Measurements from ENCODE around the gene TNS2. TPM values are rescaled to one million over a fixed set of nuclear protein-coding genes. Genes with fewer than 3 reads are reported as not detected.
"Not testable (repeated sequence)": the region's sequence is repeated elsewhere in the genome, so short reads cannot be mapped to it uniquely, and the experiment has no call there.

TNS2 gene
- total RNA-seq, 2 donors from 2014 or later = 76.2 to 153 TPM

DNA sequence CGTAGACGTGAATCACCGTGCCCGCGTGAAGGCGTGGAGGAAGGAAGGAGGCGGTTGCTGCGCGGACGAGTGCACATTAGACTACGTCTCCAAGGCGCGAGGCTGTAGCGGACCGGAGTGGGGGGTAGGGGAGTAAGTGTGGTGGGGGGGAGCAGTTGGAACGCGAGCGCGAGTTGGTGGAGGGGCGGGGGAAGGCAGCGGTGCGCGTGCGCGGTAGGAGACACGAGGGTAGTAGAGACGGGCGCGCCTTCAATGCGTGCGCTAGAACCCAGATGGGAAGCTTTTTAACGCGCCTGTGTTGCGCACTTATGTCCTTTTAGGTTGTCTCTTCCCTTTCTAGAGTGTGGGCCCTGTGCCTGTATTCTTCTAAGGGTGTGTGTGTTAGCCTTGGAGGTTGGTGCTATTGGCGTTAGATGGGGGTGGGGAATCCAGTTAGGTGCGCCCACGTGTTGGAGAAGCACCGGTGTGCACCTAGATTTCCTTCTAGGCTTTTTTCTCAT lies 43.0 kb upstream of the TNS2 start:
- H3K4me1 ChIP-seq = peaks cover 0 to 57% of the 10 kb centered on the region in 2 donors
- H3K9me3 ChIP-seq = no peaks in the 10 kb centered on the region
- peak overlapping the region; percentile 91 to 96 for H3K27ac ChIP-seq
- H3K36me3 ChIP-seq = peaks cover 7% of the 10 kb centered on the region
- no peaks in the 10 kb centered on the region for H3K27me3 ChIP-seq
- peak; percentile 60 for DNase-seq (ENCODE audit: low spot score)
- TF ChIP-seq, protein P1, sequence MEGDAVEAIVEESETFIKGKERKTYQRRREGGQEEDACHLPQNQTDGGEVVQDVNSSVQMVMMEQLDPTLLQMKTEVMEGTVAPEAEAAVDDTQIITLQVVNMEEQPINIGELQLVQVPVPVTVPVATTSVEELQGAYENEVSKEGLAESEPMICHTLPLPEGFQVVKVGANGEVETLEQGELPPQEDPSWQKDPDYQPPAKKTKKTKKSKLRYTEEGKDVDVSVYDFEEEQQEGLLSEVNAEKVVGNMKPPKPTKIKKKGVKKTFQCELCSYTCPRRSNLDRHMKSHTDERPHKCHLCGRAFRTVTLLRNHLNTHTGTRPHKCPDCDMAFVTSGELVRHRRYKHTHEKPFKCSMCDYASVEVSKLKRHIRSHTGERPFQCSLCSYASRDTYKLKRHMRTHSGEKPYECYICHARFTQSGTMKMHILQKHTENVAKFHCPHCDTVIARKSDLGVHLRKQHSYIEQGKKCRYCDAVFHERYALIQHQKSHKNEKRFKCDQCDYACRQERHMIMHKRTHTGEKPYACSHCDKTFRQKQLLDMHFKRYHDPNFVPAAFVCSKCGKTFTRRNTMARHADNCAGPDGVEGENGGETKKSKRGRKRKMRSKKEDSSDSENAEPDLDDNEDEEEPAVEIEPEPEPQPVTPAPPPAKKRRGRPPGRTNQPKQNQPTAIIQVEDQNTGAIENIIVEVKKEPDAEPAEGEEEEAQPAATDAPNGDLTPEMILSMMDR (IDR thresholded peaks at IDR 0.05) = no peak
- H3K4me3 ChIP-seq = peak overlapping the region; percentile 79 to 89

DNA sequence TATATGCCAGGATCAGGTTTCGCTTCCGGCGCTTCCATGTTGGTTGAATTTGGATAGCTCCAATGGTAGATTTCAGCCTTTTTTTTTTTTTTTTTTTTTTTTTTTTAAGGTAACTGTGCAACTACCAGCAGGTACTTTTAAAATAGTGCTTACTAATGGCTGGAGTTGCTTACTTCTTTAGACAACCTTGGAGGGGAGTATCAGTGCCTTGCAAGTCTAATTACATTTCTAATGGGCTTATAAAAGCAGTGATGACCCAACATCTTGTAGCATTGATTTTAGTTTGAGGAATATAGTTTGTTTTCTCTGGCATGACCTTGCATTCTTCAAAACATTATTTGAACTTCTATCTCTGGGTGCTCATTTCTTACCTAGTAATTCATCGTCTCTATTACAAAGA lies 42.5 kb upstream of the TNS2 start:
- TF ChIP-seq, protein P1 (IDR thresholded peaks at IDR 0.05) = no peak
- peak overlapping the region; percentile 91 to 96 for H3K27ac ChIP-seq
- H3K9me3 ChIP-seq = no peaks in the 10 kb centered on the region
- peak overlapping the region; percentile 79 to 89 for H3K4me3 ChIP-seq
- H3K36me3 ChIP-seq = peaks cover 7% of the 10 kb centered on the region
- no peak for DNase-seq (ENCODE audit: low spot score)
- no peaks in the 10 kb centered on the region for H3K27me3 ChIP-seq
- peaks cover 0 to 57% of the 10 kb centered on the region in 2 donors for H3K4me1 ChIP-seq

DNA sequence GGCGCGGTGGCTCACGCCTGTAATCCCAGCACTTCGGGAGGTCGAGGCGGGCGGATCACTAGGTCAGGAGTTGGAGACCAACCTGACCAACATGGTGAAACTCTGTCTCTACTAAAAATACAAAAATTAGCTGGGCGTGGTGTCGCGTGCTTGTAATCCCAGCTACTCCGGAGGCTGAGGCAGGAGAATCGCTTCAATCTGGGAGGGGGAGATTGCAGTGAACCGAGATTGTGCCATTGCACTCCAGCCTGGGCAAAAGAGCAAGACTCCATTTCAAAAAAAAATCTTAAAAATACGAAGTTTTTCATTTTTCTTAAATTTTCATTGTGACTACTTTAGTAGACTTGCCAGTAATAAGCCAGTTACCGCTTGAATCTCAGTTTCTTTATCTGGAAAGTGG lies 41.1 kb upstream of the TNS2 start:
- H3K4me1 ChIP-seq = peaks cover 0 to 58% of the 10 kb centered on the region in 2 donors
- not testable (repeated sequence) for H3K27ac ChIP-seq; H3K4me3 ChIP-seq; DNase-seq (ENCODE audit: low spot score); H3K36me3 ChIP-seq; H3K9me3 ChIP-seq; H3K27me3 ChIP-seq

DNA sequence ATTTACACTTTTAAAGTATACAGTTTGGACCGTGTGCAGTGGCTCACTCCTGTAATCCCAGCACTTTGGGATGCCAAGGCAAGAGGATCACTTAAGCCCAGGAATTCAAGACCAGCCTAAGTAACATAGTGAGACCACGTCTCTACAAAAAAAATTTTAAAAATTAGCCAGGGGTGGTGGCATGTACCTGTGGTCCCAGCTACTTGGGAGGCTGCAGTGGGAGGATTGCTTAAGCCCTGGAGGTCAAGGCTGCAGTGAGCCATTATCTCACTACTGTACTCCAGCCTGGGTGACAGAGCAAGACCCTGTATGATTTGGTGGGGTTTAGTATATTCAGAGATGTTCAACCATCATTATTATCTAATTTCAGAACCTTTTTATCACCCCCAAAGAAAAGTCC lies 38.9 kb upstream of the TNS2 start:
- H3K4me1 ChIP-seq = peaks cover 0 to 53% of the 10 kb centered on the region in 2 donors
- peaks cover 7% of the 10 kb centered on the region for H3K36me3 ChIP-seq
- H3K9me3 ChIP-seq = no peaks in the 10 kb centered on the region
- TF ChIP-seq, protein P1 (IDR thresholded peaks at IDR 0.05) = no peak
- DNase-seq (ENCODE audit: low spot score) = no peak
- no peak overlapping the region for H3K27ac ChIP-seq
- H3K4me3 ChIP-seq = no peak overlapping the region
- no peaks in the 10 kb centered on the region for H3K27me3 ChIP-seq

DNA sequence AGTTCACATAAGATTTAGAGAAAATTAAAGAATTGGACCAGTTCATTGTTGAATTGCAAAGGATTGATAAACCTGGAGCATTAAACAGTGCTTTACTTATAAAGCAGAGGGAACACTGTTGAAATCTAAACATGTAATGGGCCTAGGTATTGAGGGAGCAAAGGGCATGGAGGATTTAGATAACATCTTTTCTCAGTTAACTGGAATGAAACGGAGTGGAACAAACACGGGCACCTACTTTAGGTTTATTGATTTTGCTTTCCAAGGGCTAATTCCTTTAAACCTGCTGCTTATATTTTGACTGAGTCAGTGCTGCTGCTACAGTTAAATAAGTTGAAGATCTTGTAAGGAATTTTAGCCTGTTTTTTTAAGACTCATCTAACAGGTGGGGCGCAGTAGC lies 38.0 kb upstream of the TNS2 start:
- H3K27ac ChIP-seq = no peak overlapping the region
- TF ChIP-seq, protein P1 (IDR thresholded peaks at IDR 0.05) = no peak
- DNase-seq (ENCODE audit: low spot score) = no peak
- H3K9me3 ChIP-seq = no peaks in the 10 kb centered on the region
- peaks cover 0 to 52% of the 10 kb centered on the region in 2 donors for H3K4me1 ChIP-seq
- no peak overlapping the region for H3K4me3 ChIP-seq
- H3K36me3 ChIP-seq = peaks cover 12% of the 10 kb centered on the region
- no peaks in the 10 kb centered on the region for H3K27me3 ChIP-seq

DNA sequence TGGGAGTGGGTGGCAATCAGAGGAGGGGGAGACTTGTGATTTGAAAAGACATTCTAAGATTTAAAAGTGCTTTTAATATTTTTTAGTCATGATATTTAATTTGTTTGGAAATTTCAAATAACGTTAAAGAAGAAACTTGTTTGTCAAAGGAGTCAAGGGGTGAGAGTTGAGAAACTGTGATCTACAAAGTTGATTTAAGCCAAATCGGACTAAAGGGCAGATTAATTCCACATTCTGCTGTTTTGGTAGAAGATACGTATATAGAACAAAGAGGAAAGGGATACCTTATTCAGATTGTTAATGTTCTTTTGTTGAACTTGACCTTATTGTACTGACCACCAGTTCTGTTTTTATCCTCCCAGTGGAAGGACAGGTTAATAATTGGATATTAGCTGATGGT lies 36.9 kb upstream of the TNS2 start:
- no peak overlapping the region for H3K27ac ChIP-seq
- TF ChIP-seq, protein P1 (IDR thresholded peaks at IDR 0.05) = no peak
- no peaks in the 10 kb centered on the region for H3K27me3 ChIP-seq
- H3K4me3 ChIP-seq = no peak overlapping the region
- peaks cover 0 to 42% of the 10 kb centered on the region in 2 donors for H3K4me1 ChIP-seq
- no peaks in the 10 kb centered on the region for H3K9me3 ChIP-seq
- no peak for DNase-seq (ENCODE audit: low spot score)
- peaks cover 23% of the 10 kb centered on the region for H3K36me3 ChIP-seq

Data from right atrium auricular region (tissue), 2 donors.